ENCODE measurements around the gene CFAP61.

The CFAP61 gene

DNA sequence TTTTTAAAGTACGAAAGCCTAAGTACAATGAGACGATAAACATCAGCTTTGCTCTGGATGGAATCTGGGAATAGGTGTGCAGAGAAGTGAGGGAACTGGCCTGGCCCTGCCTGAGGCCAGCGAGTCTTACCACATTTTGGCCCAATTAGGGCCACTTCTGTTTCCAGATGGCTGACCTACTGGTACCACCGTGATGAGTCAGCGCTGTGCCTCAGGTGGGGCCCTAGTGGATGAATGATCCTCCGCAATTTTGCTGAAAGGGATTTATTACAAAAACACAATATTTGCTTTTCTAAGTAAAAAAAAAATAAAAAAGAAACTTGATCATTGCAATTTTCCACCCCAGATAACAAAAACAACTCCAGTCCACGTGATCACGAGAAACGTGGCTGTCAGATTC, 338.1 kb downstream of the CFAP61 start:
- H3K4me3 ChIP-seq (ENCODE audit: low read length): no peak overlapping the region
- DNase-seq (ENCODE audit: low read depth): no peak
- TF ChIP-seq, protein P1, sequence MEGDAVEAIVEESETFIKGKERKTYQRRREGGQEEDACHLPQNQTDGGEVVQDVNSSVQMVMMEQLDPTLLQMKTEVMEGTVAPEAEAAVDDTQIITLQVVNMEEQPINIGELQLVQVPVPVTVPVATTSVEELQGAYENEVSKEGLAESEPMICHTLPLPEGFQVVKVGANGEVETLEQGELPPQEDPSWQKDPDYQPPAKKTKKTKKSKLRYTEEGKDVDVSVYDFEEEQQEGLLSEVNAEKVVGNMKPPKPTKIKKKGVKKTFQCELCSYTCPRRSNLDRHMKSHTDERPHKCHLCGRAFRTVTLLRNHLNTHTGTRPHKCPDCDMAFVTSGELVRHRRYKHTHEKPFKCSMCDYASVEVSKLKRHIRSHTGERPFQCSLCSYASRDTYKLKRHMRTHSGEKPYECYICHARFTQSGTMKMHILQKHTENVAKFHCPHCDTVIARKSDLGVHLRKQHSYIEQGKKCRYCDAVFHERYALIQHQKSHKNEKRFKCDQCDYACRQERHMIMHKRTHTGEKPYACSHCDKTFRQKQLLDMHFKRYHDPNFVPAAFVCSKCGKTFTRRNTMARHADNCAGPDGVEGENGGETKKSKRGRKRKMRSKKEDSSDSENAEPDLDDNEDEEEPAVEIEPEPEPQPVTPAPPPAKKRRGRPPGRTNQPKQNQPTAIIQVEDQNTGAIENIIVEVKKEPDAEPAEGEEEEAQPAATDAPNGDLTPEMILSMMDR (conservative IDR thresholded peaks at IDR 0.05; ENCODE audit: low read length): no peak

DNA sequence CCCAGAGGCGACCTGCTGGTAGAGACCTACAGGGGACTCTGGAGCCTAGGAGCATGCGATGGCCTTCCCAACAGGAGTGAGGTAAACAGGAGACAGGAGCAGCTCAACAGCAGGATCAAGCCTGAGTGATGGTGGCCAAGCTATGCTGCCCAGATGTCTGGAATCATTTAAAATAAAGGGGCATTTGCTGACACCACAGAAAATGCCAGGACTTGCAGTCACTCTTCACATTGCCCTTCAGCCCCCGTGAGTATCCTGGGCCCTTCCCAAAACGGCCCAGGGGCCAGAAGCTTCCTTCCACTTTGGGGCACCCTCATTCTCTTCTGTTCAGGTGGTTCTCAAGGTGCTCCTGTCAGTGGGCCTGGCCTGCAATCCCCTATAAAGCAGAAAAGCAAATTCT, 338.8 kb downstream of the CFAP61 start:
- no peak for DNase-seq (ENCODE audit: low read depth)
- TF ChIP-seq, protein P1 (conservative IDR thresholded peaks at IDR 0.05; ENCODE audit: low read length): no peak
- H3K4me3 ChIP-seq (ENCODE audit: low read length): no peak overlapping the region

DNA sequence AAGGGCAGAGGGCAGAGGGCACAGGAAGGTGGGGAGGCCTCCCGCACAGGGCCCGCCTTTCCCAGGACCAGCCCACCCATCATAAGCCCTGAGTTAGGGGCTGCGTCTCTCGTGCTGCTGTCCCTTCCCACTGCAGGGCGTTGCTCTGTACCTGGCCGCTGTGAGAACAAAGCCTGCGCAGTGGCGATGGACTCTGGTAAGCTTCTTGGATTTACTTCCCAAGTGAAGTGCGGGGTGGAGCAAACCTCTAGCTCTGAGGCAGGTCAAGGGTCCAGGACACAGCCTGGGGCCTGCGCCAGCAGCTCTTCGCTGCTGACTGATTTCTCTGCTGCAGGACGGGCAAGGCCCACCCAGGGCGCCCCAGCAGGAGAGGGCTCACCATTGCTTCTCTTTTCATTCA, 339.4 kb downstream of the CFAP61 start:
- DNase-seq (ENCODE audit: low read depth): no peak
- TF ChIP-seq, protein P1 (conservative IDR thresholded peaks at IDR 0.05; ENCODE audit: low read length): no peak
- H3K4me3 ChIP-seq (ENCODE audit: low read length): no peak overlapping the region

DNA sequence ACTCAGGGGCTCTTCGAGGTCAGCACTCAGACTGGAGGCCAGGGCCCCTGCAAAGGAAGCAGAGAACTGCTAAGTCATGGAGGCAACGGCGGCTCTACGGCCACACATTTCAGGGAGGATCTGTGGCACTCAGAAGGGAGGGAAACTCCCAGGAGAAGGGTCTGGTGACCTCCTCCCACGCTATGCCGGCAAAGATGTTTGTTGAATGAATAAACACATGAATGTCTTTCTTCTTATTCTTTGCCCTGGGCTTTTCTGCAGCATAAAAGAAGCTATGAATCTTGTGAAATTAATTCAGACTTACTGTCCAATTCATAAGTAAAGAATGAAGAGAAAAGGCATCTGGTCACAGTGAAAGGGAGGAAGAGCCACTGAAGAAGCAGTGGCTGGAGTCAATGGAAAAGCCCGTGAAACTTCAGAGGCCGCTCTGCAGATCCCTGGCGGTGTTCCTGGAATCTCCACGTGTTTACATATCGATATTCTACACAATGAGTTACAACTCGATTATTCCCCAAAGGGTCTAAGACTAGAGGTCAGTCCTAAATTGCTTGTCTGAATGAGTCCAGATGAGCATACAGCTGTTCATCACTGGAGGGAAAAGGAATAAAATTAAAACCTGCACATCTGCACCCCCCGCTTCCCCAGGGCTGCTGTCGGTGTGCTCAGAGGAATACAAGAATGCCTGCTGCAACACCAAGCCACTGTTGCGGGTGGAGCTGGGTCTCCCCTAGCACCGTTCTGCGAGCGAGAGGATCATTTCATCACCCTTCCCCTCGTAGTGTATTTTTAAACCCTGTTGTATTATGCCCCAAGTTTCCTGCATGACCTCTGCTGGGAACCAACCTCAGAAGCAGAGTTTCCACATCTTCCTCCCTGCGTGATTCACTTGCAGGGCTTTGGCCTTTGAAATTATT, 341.1 kb downstream of the CFAP61 start:
- no peak overlapping the region for H3K4me3 ChIP-seq (ENCODE audit: low read length)
- DNase-seq (ENCODE audit: low read depth): no peak
- TF ChIP-seq, protein P1 (conservative IDR thresholded peaks at IDR 0.05; ENCODE audit: low read length): no peak

DNA sequence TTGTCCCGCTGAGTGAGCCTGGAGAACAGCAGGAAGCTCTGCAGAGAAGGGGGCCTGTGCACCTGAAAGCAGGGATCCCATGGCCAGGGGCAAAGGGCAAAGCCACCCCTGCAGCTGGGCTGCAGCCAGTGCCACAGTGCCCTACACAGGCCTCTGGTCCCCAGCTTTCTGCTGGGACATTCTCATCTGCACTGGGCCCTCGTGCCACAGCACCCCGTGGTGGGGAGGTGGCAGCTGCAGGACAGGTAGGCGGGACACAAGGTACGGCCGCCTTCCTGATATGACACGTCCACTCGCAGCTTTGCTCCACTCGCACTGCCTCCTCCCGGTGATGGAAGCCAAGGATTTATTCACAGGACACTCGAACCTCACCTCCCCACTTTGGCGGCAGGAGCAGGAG, 342.8 kb downstream of the CFAP61 start:
- TF ChIP-seq, protein P1 (conservative IDR thresholded peaks at IDR 0.05; ENCODE audit: low read length): no peak
- DNase-seq (ENCODE audit: low read depth): no peak
- no peak overlapping the region for H3K4me3 ChIP-seq (ENCODE audit: low read length)

DNA sequence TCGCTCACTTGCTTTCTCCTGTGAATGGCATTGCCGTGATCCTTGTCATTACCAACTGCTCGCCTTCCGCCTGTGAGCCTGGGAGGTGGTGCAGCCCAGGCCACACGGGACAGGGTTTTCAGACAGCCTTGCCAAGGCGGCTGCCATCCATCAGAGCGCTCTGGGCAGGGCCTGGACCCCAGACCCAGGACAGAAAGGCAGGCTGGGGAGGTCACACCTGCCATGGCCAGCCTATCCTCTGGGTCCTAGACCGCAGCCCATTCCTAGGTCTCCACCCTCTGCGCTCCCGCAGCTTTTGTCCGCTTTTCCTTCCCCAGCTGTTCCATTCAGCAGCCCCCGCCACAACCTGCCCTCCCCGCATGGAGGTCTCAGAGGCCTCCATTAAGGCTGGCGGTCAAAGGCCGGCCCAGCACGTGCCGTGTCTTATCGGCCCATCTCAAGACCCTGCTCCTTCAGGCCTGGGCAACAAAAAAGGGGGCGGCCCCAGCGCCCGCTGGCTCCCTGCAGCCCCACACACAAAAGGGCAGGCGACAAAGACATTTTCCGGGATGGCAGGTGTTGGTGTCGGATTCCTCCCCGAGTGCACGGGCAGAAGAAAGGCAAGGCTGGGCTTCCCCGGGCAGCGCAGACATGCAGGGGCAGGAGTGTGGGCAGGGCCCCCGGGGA, 343.7 kb downstream of the CFAP61 start:
- no peak for DNase-seq (ENCODE audit: low read depth)
- TF ChIP-seq, protein P1 (conservative IDR thresholded peaks at IDR 0.05; ENCODE audit: low read length): no peak
- H3K4me3 ChIP-seq (ENCODE audit: low read length): no peak overlapping the region

DNA sequence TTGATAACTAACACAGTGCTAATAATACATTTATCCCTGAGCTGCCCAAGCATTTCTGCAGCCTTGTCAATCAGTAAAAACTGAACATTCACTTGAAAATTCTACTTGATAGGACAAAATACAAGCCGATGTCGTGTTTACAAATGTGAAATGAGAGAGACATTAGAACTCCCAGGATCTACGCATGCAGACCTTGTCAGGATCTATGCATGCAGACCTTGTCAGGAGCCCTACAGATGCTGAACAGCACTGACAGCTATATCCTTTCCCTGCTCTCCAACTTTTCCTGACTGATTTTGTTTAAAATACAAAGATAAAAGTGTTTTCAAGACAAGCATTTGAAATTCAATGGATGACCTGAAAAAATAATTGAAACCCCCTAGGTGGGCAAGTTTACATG, 344.5 kb downstream of the CFAP61 start:
- no peak for DNase-seq (ENCODE audit: low read depth)

More for the DNA sequence above, 344.5 kb downstream of the CFAP61 start:
- TF ChIP-seq, protein P1 (conservative IDR thresholded peaks at IDR 0.05; ENCODE audit: low read length): no peak
- H3K4me3 ChIP-seq (ENCODE audit: low read length): no peak overlapping the region

All from AG10803 (cell line).